Parathyroid adenoma (tissue), 2 donors: Measurements from ENCODE around the gene AMPD2.

Experiments
- H2AFZ ChIP-seq: fragments of 300-600 bp; sonication (generic); one replicate; pipeline ENCODE4 v1.7.0; 2017; ENCODE audit warnings: antibody characterized with exemption, mild to moderate bottlenecking
- H3K27ac ChIP-seq: fragments of 300-600 bp; sonication (generic); one replicate; pipeline ENCODE4 v1.7.0; 2017
- H3K27me3 ChIP-seq: fragments of 300-600 bp; sonication (generic); one replicate; pipeline ENCODE4 v1.7.0; 2017; ENCODE audit warnings: low read length; ENCODE audit not compliant: control insufficient read depth, insufficient read depth
- H3K36me3 ChIP-seq: fragments of 300-600 bp; sonication (generic); one replicate; pipeline ENCODE4 v1.7.0; 2017; ENCODE audit warnings: low read length; ENCODE audit not compliant: control insufficient read depth, insufficient read depth
- H3K4me1 ChIP-seq: fragments of 300-600 bp; sonication (generic); one replicate; pipeline ENCODE4 v1.7.0; 2017; ENCODE audit warnings: control low read depth
- H3K4me2 ChIP-seq: fragments of 300-600 bp; sonication (generic); one replicate; pipeline ENCODE4 v1.7.0; 2017; ENCODE audit warnings: low read length
- H3K4me3 ChIP-seq: fragments of 300-600 bp; sonication (generic); one replicate; pipeline ENCODE4 v1.7.0; 2017; ENCODE audit warnings: low read depth, low read length
- H3K79me2 ChIP-seq: fragments of 300-600 bp; sonication (generic); one replicate; pipeline ENCODE4 v1.7.0; 2017; ENCODE audit warnings: control low read depth
- H3K9ac ChIP-seq: fragments of 300-600 bp; sonication (generic); one replicate; pipeline ENCODE4 v1.7.0; 2017; ENCODE audit warnings: mild to moderate bottlenecking
- H3K9me3 ChIP-seq: fragments of 300-600 bp; sonication (generic); one replicate; pipeline ENCODE4 v1.7.0; 2017; ENCODE audit warnings: low read length; ENCODE audit not compliant: control insufficient read depth
- TF ChIP-seq, protein P1 (sequence below): fragments of 300-600 bp; sonication (generic); IDR thresholded peaks from one replicate; pipeline ENCODE4 v1.7.0; 2017; ENCODE audit warnings: antibody characterized with exemption, mild to moderate bottlenecking
- donor health status: primary hyperparathyroidism.

AMPD2 gene

DNA sequence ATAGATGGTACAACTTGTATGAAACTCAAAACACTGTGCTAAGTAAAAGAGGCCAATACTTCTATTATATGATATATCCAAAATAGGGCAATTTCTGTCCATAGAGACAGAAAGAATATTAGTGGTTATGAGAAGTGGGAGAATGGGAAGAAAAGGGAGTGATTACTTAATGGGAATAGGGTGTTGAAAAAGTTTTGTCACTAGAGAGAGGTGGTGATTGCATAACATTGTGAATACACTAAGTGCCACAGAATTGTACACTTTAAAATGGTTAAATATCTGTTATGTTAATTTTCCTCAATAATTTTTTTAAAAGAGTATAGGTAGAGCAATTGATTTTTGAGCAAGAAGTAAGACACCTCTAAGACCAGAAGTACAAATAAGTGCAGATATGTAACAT is 30.0 kb upstream of the AMPD2 start:
- Histone ChIP-seq H3K36me3 (no peaks in the 10 kb centered on the region), H3K79me2 (no peaks in the 10 kb centered on the region), H3K9me3 (no peaks in the 10 kb centered on the region), H3K4me3 (no peak overlapping the region), H3K4me2 (no peak overlapping the region), H2AFZ (no peak overlapping the region), H3K4me1 (no peaks in the 10 kb centered on the region), H3K27ac (no peak overlapping the region), H3K27me3 (no peaks in the 10 kb centered on the region), H3K9ac (no peak overlapping the region)
- TF ChIP-seq, protein P1, sequence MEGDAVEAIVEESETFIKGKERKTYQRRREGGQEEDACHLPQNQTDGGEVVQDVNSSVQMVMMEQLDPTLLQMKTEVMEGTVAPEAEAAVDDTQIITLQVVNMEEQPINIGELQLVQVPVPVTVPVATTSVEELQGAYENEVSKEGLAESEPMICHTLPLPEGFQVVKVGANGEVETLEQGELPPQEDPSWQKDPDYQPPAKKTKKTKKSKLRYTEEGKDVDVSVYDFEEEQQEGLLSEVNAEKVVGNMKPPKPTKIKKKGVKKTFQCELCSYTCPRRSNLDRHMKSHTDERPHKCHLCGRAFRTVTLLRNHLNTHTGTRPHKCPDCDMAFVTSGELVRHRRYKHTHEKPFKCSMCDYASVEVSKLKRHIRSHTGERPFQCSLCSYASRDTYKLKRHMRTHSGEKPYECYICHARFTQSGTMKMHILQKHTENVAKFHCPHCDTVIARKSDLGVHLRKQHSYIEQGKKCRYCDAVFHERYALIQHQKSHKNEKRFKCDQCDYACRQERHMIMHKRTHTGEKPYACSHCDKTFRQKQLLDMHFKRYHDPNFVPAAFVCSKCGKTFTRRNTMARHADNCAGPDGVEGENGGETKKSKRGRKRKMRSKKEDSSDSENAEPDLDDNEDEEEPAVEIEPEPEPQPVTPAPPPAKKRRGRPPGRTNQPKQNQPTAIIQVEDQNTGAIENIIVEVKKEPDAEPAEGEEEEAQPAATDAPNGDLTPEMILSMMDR: no peak

DNA sequence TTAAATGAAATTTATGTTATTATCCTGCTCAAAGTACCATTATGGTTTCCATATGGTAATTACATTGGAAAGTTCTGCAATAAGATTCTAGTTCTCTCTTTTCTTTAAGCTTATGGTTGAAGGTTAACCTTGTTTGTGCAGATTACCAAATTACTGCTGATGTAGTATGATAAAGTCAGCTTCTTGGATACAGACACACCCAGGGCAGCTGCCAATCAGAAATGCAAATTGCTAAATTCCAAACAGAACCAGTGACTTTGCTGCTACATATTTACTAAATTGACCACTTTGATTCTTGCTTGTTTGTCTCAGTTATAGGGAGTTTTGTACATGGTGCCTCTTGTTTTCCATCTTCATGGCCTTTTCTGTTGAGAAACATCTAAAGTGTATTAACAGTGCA is 26.7 kb upstream of the AMPD2 start:
- Histone ChIP-seq H2AFZ (no peak overlapping the region), H3K9me3 (no peaks in the 10 kb centered on the region), H3K4me3 (no peak overlapping the region), H3K36me3 (no peaks in the 10 kb centered on the region), H3K27me3 (no peaks in the 10 kb centered on the region), H3K4me1 (no peaks in the 10 kb centered on the region), H3K79me2 (no peaks in the 10 kb centered on the region), H3K9ac (no peak overlapping the region), H3K4me2 (no peak overlapping the region), H3K27ac (no peak overlapping the region)
- TF ChIP-seq, protein P1: no peak

DNA sequence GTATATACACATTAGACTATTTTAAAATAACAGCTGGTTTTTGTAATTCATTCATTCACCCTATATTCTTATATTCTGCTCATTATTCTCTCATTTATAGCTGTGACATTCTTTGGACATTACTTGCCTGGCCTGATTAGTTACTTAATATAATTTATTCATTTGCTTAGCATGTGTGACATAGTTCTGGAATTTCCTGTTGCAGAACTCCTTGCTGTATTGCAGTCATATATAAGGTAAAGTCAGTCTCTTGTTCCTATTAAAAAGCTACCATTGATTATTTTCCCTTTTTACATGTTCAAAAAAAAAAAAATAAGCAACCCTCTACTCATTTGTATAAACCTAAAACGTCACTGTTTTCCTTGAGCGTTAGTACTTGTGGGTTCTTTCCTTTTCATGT is 24.1 kb upstream of the AMPD2 start:
- Histone ChIP-seq H3K9ac (no peak overlapping the region), H3K36me3 (no peaks in the 10 kb centered on the region), H3K27ac (no peak overlapping the region), H3K4me1 (no peaks in the 10 kb centered on the region), H3K4me3 (no peak overlapping the region), H3K27me3 (no peaks in the 10 kb centered on the region), H2AFZ (no peak overlapping the region), H3K79me2 (no peaks in the 10 kb centered on the region), H3K9me3 (no peaks in the 10 kb centered on the region), H3K4me2 (no peak overlapping the region)
- TF ChIP-seq, protein P1: no peak

DNA sequence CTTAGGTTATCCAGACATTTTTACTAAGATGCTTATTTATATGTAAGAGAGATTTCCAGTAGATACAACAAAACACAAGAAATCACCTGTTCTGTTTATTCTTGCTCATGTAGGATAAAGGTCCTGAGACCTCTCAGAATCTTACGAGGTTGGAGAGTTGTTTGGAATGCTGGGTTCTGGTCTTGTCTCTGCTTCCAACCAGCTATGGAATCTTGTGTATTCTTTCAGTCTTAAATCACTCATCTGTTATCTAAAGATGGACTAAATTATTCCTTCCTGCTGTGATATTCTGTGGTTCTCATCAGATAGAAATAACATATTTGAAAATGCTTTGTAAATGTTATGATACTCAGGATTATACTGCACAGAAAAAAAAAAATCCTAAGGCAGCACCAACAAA is 21.5 kb upstream of the AMPD2 start:
- Histone ChIP-seq H3K27ac (no peak overlapping the region), H3K79me2 (no peaks in the 10 kb centered on the region), H3K27me3 (no peaks in the 10 kb centered on the region), H3K4me3 (no peak overlapping the region), H3K9ac (no peak overlapping the region), H3K36me3 (no peaks in the 10 kb centered on the region), H2AFZ (no peak overlapping the region), H3K4me1 (no peaks in the 10 kb centered on the region), H3K9me3 (no peaks in the 10 kb centered on the region), H3K4me2 (no peak overlapping the region)
- TF ChIP-seq, protein P1: no peak

DNA sequence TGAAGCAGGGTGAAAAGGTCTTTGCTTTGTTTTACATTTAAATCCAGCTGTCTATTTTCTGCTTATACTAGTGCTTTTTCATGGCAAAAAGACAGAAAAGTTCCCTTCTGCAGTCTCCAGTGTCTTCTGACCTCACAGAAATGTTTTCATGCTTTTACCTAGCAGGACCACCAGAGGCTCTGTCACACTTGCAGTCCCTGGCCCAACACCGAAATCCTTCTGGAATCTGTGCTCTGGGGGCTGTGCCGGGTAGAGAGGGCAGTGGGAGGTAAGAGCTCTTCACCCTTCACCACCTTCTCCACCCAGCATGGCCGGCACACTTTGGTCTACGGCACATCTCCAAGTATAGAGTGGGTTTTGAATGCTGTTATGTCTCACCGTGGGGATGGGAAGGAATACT is 21.0 kb upstream of the AMPD2 start:
- Histone ChIP-seq H3K4me2 (no peak overlapping the region), H3K36me3 (no peaks in the 10 kb centered on the region), H3K27ac (no peak overlapping the region), H3K79me2 (no peaks in the 10 kb centered on the region), H3K27me3 (no peaks in the 10 kb centered on the region), H2AFZ (no peak overlapping the region), H3K9ac (no peak overlapping the region), H3K4me1 (no peaks in the 10 kb centered on the region), H3K4me3 (no peak overlapping the region), H3K9me3 (no peaks in the 10 kb centered on the region)
- TF ChIP-seq, protein P1: no peak
